ENCODE measurements around the gene ZNF182.

DNA sequence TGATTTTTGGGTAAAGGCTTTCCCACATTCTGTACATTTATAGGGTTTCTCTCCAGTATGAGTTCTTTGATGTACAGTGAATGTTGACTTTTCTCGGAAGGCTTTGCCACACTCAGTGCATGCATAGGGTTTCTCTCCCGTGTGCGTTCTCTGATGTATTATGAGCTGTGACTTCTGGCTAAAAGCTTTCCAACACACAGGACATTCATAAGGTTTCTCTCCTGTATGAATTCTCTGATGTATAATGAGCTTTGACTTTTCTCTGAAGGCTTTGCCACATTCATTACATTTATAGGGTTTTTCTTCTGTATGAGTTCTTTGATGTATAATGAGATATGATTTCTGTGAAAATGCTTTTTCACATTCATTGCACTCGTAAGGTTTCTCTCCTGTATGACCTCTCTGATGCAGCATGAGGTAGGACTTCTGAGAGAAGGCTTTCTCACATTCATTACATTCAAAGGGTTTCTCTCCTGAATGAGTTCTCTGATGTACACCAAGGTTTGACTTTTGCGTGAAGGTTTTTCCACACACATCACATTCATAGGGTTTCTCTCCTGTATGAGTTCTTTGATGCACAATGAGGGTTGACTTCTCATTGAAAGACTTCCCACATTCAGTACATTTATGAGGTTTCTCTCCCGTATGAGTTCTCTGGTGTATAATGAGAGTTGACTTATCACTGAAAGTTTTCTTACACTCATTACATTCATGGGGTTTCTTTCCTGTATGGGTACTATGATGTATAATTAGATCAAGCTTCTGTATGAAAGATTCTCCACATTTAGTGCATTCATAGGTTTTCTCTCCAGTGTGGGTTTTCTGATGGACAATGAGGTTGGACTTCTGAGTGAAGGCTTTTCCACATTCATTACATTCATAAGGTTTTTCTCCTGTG is 27.3 kb downstream of the ZNF182 start:
- TF ChIP-seq, protein P1, sequence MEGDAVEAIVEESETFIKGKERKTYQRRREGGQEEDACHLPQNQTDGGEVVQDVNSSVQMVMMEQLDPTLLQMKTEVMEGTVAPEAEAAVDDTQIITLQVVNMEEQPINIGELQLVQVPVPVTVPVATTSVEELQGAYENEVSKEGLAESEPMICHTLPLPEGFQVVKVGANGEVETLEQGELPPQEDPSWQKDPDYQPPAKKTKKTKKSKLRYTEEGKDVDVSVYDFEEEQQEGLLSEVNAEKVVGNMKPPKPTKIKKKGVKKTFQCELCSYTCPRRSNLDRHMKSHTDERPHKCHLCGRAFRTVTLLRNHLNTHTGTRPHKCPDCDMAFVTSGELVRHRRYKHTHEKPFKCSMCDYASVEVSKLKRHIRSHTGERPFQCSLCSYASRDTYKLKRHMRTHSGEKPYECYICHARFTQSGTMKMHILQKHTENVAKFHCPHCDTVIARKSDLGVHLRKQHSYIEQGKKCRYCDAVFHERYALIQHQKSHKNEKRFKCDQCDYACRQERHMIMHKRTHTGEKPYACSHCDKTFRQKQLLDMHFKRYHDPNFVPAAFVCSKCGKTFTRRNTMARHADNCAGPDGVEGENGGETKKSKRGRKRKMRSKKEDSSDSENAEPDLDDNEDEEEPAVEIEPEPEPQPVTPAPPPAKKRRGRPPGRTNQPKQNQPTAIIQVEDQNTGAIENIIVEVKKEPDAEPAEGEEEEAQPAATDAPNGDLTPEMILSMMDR (IDR thresholded peaks at IDR 0.05), result no peak
- no peak for TF ChIP-seq POLR2A (IDR thresholded peaks at IDR 0.05)
- no peak for TF ChIP-seq EP300 (IDR thresholded peaks at IDR 0.05)
